SW480 (cell line): ENCODE results near the gene USP48.
"Not testable (repeated sequence)": the region's sequence is repeated elsewhere in the genome, so short reads cannot be mapped to it uniquely, and the experiment has no call there.

Experiments
- DNase-seq: peaks from one replicate; pipeline ENCODE4 v3.0.0-alpha.2; 2016; ENCODE audit warnings: low spot score

Gene USP48

DNA sequence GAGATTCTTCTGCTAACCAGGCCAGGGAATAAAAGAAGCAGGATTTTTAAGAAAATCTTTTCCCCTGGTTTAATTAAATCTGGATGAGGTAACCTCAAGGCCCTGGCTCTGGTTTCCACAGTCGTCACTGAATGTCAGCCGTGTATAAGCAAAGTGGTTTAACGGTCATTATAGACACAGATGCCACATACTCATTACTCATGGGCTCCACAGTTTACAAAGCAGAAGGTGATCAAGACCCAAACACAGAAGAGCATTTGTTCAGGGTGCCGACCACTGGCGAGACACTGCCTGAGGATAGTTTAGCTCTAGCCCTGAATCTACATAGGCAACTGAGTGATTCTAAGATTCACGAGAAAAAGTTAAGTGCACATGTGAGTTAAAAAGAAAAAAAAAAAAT is 86.0 kb downstream of the USP48 start:
- no peak for DNase-seq

DNA sequence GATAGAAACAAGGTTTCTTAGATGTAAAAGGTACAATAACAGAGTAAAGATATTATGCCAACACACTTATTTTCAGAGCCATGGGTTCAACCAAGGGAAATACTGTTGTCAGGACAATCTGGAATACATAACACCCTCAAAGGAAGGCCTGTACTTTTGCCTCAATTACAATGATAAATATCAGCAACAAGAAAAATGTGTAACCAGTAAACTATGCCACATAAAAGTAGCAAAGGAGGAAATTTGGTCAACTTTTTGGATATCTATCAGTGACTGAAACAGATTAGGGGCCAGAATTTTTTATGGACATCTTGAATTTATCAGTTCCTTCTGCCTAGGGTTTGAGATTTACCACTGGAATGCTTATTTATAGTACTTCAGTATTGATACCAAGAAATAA is 89.2 kb downstream of the USP48 start:
- DNase-seq = no peak

DNA sequence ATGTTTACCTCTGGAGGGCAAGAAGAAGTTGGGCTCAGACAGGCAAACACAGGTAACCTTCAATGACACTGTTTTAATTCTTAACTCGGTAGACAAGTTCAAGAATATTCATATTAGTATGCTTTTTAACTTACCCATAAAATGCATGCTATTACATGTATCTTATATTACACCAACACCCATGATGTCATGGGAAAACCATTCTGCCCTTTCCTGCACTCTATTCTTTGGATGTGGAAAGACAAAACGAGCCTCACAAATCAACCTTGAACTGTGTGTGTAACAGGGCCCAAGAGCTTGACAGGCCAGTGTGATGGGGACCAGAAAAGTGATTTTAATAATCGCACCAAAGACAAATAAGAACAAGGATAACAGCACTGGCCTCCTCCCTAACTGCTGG is 91.2 kb downstream of the USP48 start:
- DNase-seq = no peak

DNA sequence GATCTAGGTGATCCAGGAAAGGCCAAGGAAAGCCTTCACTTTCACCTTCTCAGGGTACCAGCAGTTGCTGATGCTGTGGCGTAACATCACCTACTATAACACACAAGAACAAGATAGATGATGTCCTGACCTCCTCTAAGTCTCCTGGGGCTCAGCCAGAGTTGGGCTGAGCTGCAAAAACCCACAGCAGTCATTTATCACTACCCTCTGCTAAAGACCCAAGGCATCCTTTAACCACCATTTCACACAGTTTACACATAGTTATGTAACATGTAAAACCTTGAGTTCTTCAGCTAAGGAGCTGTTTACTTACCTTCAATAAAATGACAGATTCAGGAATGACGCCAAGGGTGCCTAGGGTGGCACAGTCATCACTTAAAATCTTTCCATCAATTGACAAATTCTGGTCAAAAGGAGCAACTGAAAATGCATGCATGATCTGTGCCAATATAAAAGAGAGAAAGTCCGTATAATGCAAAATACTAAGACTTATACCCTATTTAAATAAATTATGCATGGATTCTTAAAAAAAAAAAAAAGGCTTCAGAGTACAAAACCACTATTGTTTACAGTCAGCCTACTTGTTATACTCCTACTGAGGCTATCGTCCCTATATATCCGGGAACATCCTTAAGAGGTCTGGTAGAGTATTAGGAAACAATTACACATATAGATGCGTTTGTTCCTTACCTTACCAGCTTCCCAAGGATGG is 93.1 kb downstream of the USP48 start:
- no peak for DNase-seq

DNA sequence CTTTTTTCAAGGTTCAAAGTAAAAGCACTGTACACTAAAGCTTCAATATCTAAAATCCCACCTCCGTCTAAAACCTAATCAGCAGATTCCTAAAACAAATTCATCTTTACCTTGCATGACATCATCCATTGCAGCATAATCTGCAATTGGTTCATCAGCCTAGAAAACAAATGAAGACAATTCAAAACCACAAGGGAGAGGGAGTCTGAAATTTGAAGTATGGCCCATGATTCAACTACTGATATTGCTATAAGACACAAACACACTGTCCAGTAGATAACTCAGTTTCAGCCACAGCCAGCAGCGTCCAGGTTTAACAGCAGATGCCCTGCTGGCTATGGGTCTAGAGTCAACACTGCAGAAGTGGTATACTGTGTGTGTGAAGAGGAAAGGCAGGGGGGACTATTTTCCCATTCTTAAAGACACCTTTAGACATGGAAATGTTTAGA is 95.8 kb downstream of the USP48 start:
- DNase-seq = no peak

DNA sequence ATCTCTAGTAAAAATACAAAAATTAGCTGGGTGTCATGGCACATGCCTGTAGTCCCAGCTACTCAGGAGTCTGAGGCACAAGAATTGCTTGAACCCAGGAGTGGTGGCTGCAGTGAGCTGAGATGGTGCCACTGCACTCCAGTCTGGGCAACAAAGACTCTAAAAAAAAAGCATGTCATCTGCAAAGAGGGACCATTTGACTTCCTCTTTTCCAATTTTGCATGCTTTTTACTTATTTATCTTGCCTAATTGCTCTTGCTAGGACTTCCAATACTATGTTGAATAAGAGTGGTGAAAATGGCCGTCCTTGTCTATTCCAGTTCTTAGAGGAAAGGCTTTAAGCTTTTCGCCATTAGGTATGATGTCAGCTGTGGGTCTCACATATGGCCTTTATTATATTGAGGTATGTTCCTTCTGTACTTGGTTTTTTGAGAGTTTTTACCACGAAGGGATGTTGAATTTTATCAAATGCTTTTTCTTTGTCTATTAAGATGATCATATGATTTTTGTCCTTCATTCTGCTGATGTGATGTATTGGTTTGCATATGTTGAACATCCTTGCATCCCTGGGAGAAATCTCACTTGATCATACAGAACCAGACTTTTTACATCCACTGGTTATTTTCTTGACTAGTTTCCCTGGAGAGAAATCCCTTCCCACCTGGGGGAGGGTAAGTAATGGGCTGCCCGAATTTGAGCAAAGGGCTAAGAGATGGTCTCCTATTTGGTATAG is 96.8 kb downstream of the USP48 start:
- DNase-seq = no peak

DNA sequence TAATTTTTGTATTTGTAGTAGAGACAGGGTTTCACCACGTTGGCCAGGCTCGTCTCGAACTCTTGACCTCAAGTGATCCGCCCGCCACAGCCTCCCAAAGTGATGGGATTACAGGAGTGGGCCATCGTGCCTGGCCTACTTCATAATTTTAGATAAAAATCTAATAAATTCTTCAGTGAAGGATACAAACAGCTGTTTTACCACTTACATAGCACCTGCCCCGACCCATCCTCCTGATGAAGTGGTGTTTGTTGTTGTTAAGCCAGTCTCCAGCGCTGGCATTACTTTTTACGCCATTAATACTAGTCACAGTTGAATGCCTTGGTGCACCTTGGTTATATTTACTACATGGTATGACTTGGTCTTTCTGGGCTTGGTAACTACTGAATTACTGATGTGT is 101.5 kb downstream of the USP48 start:
- no peak for DNase-seq

DNA sequence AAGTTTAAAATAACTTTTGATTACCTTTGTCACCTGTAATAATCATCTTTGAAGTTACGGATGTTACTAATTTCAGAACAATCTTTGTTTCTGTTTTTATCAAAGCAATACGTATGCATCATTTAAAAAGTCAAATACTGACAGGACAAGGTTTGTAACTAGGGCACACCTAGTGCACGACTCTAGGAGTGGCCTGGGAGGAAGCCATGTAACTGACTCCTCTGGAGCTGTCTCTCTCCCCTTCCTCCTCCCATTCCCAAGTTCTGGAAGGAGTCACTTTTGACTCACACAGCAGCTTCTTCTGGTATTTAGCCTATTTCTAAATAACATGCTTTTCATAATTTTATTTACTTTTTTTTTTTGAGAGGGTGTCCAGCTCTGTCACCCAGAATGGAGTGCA is 102.0 kb downstream of the USP48 start:
- DNase-seq = no peak

DNA sequence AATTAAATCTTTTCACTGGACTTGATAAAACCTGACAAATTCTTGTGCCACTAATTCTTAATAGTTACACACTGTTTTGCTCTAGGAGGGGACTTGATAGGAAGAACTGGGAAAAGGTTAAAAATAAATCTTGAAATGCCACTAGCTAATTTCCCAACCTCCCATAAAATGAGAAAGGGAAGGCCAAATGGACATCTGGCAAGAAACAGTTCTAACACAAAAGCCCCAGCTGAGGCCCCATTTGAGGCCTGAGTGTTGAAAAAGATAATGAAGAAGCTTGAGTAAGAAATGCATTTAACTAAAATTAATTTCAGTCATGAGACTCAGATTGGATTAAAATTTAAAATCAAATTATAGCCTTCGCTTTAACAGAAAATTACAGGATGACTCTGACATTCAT is 102.6 kb downstream of the USP48 start:
- DNase-seq = no peak

DNA sequence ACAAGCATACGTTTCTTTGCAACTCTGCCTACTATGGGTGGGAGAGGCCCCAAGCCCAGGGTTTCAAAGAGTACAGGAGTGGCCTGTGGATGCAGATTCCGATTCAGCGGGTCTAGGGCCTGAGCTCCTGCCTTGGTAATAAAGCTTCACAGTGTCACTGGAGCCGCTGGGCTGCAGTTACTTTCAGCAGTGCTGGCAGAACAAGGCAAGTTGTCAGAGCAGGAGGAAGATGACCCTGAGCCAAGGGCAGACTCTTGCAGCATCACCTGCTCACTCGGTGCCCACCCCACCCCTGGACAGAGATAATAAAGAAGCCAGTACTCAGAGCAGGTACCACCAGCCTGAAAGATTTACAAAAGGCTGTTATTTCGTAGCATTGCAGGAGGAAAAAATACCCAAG is 105.8 kb downstream of the USP48 start:
- DNase-seq = no peak

DNA sequence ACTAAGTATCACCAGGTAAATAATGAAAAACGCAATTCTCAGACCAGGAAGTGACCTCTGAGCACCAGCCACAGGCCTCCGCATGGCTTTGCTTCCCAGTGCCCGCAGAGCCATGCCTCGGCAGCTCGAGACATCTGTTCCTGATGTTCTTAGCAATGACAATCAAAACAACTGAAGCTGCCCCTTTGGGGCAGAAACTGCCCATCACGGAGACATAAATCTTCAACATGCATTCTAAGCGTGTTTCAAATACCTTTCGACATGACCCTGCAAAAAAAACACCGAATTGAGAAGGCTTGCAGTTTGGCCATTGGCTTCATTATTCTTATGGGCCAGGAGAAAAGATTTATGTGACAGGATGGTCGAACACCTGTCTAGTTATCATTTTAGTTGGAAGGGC is 108.0 kb downstream of the USP48 start:
- no peak for DNase-seq

DNA sequence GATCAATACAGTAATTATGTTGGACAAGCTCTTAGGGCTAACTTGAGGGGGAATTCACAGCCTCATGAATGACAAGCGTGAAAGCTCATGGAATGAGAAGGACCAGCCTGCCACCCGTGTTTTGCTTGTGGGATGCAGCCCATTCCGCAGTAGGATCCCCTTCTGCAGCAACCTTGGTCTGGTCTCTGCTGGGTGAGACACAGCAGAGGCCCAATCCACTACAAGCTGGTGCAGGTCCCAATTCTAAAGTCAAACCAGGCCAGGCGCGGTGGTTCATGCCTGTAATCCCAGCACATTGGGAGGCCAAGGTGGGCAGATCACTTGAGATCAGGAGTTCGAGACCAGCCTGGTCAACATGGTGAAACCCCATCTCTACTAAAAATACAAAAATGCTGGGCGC is 109.1 kb downstream of the USP48 start:
- not testable (repeated sequence) for DNase-seq

DNA sequence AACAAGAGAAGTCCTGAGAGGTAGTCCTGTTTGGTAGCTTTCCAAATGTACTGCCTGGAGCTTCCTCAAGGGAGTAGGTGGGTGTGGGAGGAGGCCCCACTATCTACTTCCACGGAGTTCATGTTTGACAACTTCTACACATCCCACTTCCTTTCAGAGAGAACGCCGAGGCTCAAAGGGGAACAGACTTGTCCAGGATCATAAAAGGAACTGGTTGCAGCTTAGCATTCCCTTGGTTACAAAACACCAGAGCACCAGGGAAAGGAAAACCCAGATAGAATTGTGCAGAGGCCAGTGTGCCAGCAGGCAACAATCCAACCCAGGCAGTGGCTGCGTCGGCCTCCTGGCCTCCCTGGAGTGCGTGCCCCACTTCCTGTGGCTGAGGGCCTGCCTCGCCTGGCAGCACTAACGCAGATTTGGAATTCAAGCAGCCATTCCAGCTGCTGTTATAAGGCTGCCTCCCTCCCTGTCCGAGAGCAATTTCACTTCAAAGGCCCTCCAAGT is 109.6 kb downstream of the USP48 start:
- DNase-seq = no peak

DNA sequence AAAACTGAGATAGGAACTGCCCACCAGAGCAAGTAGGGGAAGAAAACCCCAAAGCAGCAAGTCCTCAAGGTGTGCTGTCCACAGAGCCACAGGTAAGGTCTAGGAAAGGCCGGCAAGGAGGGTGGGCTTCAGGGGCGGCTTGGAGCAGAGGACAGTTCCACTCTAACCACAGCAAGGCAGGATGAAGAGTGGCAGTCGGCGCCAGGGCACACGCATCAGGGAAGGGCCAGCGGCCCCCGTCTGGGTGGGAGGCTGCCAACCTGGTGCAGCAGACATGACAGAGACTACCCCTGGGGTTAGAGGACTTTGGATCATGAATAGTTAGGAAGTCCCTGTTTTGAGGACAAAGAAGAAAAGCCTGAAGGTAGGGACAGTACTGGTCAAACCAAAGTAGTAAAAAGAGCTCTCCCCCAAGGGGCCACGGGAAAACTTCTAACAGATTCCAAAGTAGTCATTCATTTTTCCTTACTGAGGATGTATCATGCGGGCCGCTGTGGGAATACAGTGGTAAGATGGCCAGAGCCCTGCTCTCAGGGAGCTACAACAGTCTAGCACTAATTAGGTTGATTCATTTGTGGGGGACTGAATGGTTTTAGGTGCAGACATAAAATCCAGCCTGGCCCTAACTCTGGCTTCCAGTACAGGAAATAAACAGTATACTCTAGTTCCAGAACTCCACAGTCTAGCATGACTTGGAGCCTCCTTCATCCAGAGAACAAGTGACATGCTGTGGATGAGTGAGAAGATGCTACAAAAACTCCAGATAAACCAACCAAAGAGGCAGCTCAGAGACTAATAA is 110.3 kb downstream of the USP48 start:
- DNase-seq = no peak

DNA sequence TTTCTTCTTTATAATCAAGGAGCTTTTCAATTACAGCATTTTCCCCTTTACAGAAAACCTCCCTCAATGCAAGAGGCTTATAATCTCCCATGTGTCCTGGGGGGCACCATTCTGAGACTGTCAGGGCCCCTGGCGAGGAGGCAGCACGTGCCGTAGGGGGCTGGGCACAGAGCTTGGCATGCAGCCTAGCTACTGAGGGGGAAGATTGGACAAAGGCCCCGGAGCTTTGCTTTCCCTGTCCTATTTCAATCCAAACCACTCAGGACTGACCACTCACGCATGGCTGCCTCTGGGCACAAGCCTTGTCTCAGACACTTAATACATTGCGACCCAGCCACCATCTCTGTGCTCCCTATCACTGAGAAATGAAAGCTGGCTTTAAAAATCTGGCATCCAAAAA is 111.0 kb downstream of the USP48 start:
- no peak for DNase-seq

DNA sequence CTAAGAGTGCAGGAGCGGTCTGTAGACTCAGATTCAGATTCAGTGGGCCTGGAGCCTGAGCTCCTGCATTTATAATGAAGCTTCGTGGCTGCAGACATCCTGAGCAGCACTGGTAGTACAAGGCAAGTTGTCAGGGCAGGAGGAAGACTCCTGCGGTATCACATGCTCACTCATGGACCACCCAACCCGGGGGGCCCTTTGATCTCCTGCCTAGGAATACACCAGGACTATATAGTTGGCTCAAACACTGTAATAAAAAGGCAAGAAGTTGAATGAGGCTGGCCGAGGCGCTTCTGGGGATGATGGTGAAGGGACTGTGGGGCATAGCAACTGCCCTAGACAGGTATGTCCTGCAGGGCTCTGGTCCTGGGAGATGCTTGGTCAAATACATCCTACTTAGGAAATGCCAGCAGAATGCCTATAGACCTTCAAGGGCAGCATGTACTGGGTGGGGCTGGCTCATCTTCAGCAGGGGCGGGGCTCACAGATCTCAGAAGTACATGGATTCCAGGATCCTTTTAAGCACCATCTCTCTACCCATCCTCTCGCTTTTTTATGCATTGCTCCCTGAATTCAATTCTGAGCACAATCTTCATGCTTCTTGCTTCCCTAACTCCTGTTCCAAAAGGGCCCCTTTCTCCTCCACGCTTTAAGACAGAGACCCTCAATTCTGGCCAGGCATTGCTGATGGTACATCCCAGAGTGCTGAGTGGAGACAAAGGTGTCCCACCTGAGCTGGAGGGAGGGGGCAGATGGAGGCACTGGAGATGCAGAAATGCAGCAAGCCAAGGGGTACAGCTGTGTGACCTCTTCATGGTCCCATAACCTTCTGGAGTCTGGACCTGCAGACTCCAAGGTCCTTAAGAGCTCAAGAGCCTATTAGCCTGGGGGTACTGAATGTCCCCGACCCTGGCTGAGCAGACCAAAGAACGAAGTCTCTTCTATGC is 111.7 kb downstream of the USP48 start:
- DNase-seq = peak; percentile 15

DNA sequence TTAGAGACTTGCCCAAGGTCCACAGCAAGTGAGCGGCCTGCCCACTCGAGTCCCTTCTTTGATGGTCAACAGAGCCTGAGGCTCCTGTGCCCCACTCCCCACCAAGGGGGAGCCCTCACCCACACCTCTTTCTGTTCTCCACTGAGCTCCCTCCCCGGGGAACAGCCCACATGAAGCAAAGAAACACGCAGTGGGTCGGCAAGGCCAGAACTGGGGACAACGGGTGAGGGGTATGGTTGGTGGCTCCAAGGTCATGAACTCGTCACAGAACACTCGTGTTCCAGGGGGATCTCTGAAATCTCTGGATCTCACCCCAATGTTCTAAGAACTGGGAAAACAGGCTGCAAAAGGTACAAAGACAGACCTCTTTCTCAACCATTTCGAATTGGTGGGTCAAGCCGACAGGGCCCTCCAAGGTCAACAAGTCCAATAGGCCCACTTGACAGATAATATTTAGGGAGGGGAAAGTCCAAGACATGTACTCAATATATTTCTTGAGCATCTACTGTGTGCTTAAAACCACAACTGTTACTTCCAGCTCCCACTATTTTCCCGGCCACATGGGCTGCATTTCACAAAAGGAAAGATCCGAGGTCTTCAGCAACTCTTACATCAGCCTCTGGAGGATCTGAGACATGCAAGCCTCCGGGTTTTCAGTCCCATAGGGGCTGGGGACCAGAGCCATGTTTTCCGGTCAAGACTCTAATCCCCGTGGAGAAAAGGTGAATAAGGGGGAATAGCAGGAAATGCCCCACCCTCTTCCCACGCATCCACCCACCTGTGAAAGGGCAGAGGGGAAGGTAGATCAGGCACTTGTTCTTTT is 112.7 kb downstream of the USP48 start:
- peak; percentile 18 for DNase-seq

DNA sequence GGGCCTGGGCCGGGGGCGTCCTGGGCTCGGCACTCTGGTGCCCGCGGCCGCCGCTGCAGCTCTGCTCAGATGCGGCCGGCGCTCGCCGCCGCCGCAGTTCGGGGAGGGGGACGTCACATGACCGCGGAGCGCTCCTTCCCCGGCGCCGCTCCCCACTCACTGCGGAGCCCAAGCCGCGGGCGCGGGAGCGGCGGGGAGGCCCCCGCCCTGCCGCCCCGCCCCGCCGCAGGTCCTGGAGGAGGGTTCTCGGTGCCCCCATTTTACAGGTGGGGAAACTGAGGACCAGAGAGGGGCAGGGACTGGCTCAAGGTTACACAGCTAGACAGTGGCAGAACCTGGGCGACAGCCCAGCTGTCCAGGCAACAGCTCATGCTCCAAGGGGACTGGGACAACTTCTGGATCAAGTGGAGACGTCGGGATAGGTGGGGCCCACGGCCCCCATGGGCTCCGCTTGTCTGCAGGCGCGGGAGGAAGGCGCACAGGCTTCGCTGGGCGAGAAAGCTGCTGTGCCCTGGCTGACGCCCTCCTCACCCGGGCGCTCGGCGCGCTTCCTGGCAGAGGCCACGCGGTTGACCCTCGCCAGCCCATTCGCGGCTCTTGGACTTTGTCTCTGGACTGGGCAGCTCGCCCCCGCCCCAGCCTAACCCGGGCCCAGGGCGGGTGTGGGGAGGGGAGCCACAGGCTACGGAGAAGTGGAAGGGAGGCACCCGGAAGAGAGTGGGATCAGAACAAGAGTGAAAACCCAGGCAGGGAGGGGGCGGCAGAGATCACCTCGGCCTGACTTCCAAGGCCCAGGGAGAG is 113.5 kb downstream of the USP48 start, which contains the start of gene RAP1GAP:
Gene RAP1GAP, minus strand, starts transcription at position 100 of the 801 bp plus-strand sequence. CDS start 49,325 bp downstream, outside the sequence.
- peak; percentile 27 for DNase-seq

DNA sequence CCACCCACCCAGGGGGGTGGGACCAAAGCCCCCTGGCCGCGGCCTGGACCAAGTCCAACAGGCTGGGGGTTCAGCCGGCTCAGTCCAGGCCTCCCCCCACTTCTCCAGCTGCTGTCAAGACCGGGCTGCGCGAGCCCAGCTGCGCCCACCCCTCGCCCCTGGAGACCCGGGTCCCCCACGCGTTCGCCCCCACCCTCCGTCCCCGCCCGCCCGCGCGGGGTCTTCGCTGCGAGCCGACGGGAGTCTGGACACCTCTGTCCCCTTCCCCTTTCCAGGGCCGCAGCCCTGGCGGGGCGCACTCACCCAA is 114.0 kb downstream of the USP48 start:
- no peak for DNase-seq
